HepG2 (cell line): ENCODE data around the gene SSH3. TPM values are rescaled to one million over a fixed set of nuclear protein-coding genes. Genes with fewer than 3 reads are reported as not detected.

Source experiments
- AFF4 ChIP-seq: sonication (generic); formaldehyde crosslinking; IDR thresholded peaks from 2 replicates; pipeline ENCODE4 v1.4.0; 2020; ENCODE audit warnings: missing genetic modification reagents
- AHR ChIP-seq: IDR thresholded peaks from 2 replicates; pipeline ENCODE4 v1.6.1; 2018; ENCODE audit warnings: missing genetic modification reagents, missing compliant biosample characterization
- BHLHE40 ChIP-seq: IDR thresholded peaks from 2 replicates; pipeline ENCODE4 v1.6.1; 2011; ENCODE audit warnings: low read length, improper control_type of control experiment
- EEA1 ChIP-seq: sonication (generic); formaldehyde crosslinking; IDR thresholded peaks from 2 replicates; pipeline ENCODE4 v1.5.1; 2020; ENCODE audit warnings: mild to moderate bottlenecking, missing genetic modification reagents, borderline replicate concordance
- FOXJ3 ChIP-seq: sonication (generic); formaldehyde crosslinking; IDR thresholded peaks from 2 replicates; pipeline ENCODE4 v1.4.0; 2020; ENCODE audit warnings: missing genetic modification reagents, mild to moderate bottlenecking, borderline replicate concordance
- GTF3A ChIP-seq: sonication (generic); formaldehyde crosslinking; conservative IDR thresholded peaks from 2 replicates; pipeline ENCODE4 v1.4.0; 2020; ENCODE audit warnings: mild to moderate bottlenecking, missing genetic modification reagents
- IRF1 ChIP-seq: sonication (generic); formaldehyde crosslinking; IDR thresholded peaks from 2 replicates; pipeline ENCODE4 v1.4.0; 2020; ENCODE audit warnings: low read depth, mild to moderate bottlenecking, missing genetic modification reagents
- KDM3A ChIP-seq: IDR thresholded peaks from 2 replicates; pipeline ENCODE4 v1.6.1; 2018; ENCODE audit warnings: low read depth, missing compliant biosample characterization
- MAZ ChIP-seq, 2 experiments: sonication (generic) in 1 of 2; formaldehyde crosslinking in 1 of 2; IDR thresholded peaks; 2 replicates each; pipeline versions ENCODE4 v1.5.0 to v1.6.1; 2012 to 2020; ENCODE audit warnings: low read depth in 2 of 2, mild to moderate bottlenecking in 2 of 2, borderline replicate concordance in 1 of 2, improper control_type of control experiment in 1 of 2, low read length in 1 of 2, missing genetic modification reagents in 1 of 2, moderate library complexity in 1 of 2
- MIER3 ChIP-seq: IDR thresholded peaks from 2 replicates; pipeline ENCODE4 v1.6.1; 2016; ENCODE audit warnings: missing compliant biosample characterization, borderline replicate concordance
- NFYC ChIP-seq: IDR thresholded peaks from 2 replicates; pipeline ENCODE4 v1.6.1; 2016; ENCODE audit warnings: missing genetic modification reagents, missing compliant biosample characterization
- NRL ChIP-seq: sonication (generic); formaldehyde crosslinking; IDR thresholded peaks from 2 replicates; pipeline ENCODE4 v1.5.0; 2020; ENCODE audit warnings: missing genetic modification reagents, mild to moderate bottlenecking, moderate library complexity, borderline replicate concordance
- PAXIP1 ChIP-seq: sonication (generic); formaldehyde crosslinking; conservative IDR thresholded peaks from 2 replicates; pipeline ENCODE4 v1.4.0; 2020; ENCODE audit warnings: mild to moderate bottlenecking, missing genetic modification reagents, moderate library complexity
- PHF8 ChIP-seq: sonication (generic); formaldehyde crosslinking; IDR thresholded peaks from 2 replicates; pipeline ENCODE4 v1.5.0; 2020; ENCODE audit warnings: missing genetic modification reagents
- SRSF4 ChIP-seq: fragments of 200-400 bp; formaldehyde crosslinking; IDR thresholded peaks from one replicate; pipeline ENCODE4 v1.6.1; 2018; ENCODE audit warnings: mild to moderate bottlenecking, low read depth, low read length, moderate library complexity; ENCODE audit not compliant: poor library complexity, severe bottlenecking
- ZBTB25 ChIP-seq: IDR thresholded peaks from 2 replicates; pipeline ENCODE4 v1.6.1; 2018; ENCODE audit warnings: missing genetic modification reagents
- ZBTB37 ChIP-seq: sonication (generic); formaldehyde crosslinking; IDR thresholded peaks from 2 replicates; pipeline ENCODE4 v1.4.0; 2020; ENCODE audit warnings: mild to moderate bottlenecking, missing genetic modification reagents
- ZNF556 ChIP-seq: sonication (generic); formaldehyde crosslinking; IDR thresholded peaks from 2 replicates; pipeline ENCODE4 v1.4.0; 2020; ENCODE audit warnings: mild to moderate bottlenecking, missing genetic modification reagents, borderline replicate concordance
- ZNF713 ChIP-seq: sonication (generic); formaldehyde crosslinking; IDR thresholded peaks from 2 replicates; pipeline ENCODE4 v1.4.0; 2020; ENCODE audit warnings: mild to moderate bottlenecking, missing genetic modification reagents
- ZSCAN29 ChIP-seq: sonication (generic); formaldehyde crosslinking; conservative IDR thresholded peaks from 2 replicates; pipeline ENCODE4 v1.4.0; 2020; ENCODE audit warnings: mild to moderate bottlenecking, missing genetic modification reagents
- polyA plus RNA-seq, 8 experiments: library from polyadenylated mRNA; depleted of rRNA in 3 of 8; stranded (reverse) in 7 of 8; unstranded in 1 of 8; fragments of >200 nt; fragmentation: Illumina TruSeq in 4 of 8; extraction: Trizol in 4 of 8; gene quantifications; 2 replicates each; pipeline versions ENCODE4 v1.2.1 to v1.2.3, GENCODE V29; 2011 to 2016; ENCODE audit warnings: low read depth in 4 of 8, missing spikeins in 1 of 8, mixed read lengths in 1 of 8; ENCODE audit not compliant: insufficient read depth in 1 of 8
- total RNA-seq, 5 experiments: library from RNA; depleted of rRNA; stranded (reverse); fragments of >200 nt; fragmentation: Illumina TruSeq; extraction: Trizol; gene quantifications; 2 replicates each; pipeline ENCODE4 v1.2.3, GENCODE V29; 2016; ENCODE audit warnings: low read depth in 1 of 5

Gene SSH3
- total and polyA plus RNA-seq, 2 of the 13 experiments (the other 11 are each of a cell fraction or from before 2014, with no cell fraction given): 12.4 to 18.8 TPM

- TF ChIP-seq MIER3 (CRISPR knock-in tag) (no peak), ZBTB25 (CRISPR knock-in tag) (no peak), BHLHE40 (no peak), AFF4 (CRISPR knock-in tag) (no peak), KDM3A (CRISPR knock-in tag) (no peak), PAXIP1 (CRISPR knock-in tag) (no peak), IRF1 (no peak), FOXJ3 (CRISPR knock-in tag) (no peak), ZNF713 (no peak), GTF3A (CRISPR knock-in tag) (no peak), ZSCAN29 (CRISPR knock-in tag) (no peak), ZBTB37 (CRISPR knock-in tag) (no peak), NFYC (CRISPR knock-in tag) (no peak), EEA1 (CRISPR knock-in tag) (peak; percentile 20; the same call in 1 of the 2 replicates), ZNF556 (CRISPR knock-in tag) (no peak), AHR (no peak), NRL (CRISPR knock-in tag) (0 out of 2 replicates have a peak, but pooled peaks have one; percentile 33), PHF8 (CRISPR knock-in tag) (no peak), SRSF4 (no peak), MAZ (IDR thresholded peaks at IDR 0.05; ENCODE audit: borderline replicate concordance, low read depth, low read length) (no peak), MAZ (CRISPR knock-in tag; IDR thresholded peaks at IDR 0.05; ENCODE audit: low read depth) (no peak)
These were observed 15.2 kb upstream of the SSH3 start (continued) for GRCh38 chr11:67288198-67288451.
